Measurements from ENCODE around the gene IFIH1.

DNA sequence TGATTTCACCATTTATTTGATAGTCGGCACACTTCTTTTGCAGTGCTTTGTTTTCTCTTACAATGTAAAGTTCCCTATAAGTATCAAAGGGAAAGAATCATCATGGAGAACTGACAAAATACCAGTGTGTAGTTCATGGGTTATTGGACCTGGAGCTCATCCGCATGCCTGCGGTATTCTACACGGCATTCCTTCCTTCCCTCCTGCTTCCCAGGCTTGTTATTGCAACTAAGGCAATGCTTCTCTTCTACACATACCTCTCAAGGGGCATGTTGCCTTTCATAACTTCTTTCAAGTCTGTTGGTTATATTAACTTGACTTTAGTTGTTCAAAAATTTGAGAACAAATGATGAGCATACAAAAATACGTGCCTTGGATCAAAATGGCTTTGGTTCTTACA lies 51.0 kb downstream of the IFIH1 start:
- TF ChIP-seq, protein P1, sequence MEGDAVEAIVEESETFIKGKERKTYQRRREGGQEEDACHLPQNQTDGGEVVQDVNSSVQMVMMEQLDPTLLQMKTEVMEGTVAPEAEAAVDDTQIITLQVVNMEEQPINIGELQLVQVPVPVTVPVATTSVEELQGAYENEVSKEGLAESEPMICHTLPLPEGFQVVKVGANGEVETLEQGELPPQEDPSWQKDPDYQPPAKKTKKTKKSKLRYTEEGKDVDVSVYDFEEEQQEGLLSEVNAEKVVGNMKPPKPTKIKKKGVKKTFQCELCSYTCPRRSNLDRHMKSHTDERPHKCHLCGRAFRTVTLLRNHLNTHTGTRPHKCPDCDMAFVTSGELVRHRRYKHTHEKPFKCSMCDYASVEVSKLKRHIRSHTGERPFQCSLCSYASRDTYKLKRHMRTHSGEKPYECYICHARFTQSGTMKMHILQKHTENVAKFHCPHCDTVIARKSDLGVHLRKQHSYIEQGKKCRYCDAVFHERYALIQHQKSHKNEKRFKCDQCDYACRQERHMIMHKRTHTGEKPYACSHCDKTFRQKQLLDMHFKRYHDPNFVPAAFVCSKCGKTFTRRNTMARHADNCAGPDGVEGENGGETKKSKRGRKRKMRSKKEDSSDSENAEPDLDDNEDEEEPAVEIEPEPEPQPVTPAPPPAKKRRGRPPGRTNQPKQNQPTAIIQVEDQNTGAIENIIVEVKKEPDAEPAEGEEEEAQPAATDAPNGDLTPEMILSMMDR (IDR thresholded peaks at IDR 0.05; ENCODE audit: poor library complexity) = no peak
- no peak for TF ChIP-seq EZH2 (IDR thresholded peaks at IDR 0.05; ENCODE audit: borderline replicate concordance)

All from hepatocyte (in vitro differentiated cells).